HCT116 (cell line): ENCODE data around the gene TBC1D12.

ENCODE experiments used
- CEBPB ChIP-seq: IDR thresholded peaks from 2 replicates; pipeline ENCODE4 v1.6.1; 2012; ENCODE audit warnings: low read depth
- CTCF ChIP-seq, 3 experiments: fragments of 200-600 bp in 1 of 3; sonication (generic) in 1 of 3; IDR thresholded peaks in 2 of 3; conservative IDR thresholded peaks in 1 of 3; 2 replicates each; pipeline ENCODE4 v1.5.1; 2012 to 2017; ENCODE audit warnings: low read depth in 2 of 3, low read length in 2 of 3, antibody characterized with exemption in 1 of 3, borderline replicate concordance in 1 of 3, control low read depth in 1 of 3, mild to moderate bottlenecking in 1 of 3, mixed read lengths in 1 of 3, mixed run types in 1 of 3, moderate library complexity in 1 of 3; ENCODE audit not compliant: insufficient read depth in 1 of 3
- MAX ChIP-seq: IDR thresholded peaks from 2 replicates; pipeline ENCODE4 v1.6.1; 2012
- POLR2A ChIP-seq: IDR thresholded peaks from 2 replicates; pipeline ENCODE4 v1.7.0; 2011; ENCODE audit warnings: borderline replicate concordance; ENCODE audit not compliant: insufficient read depth, insufficient read length; ENCODE audit errors: extremely low read depth
- SRF ChIP-seq: IDR thresholded peaks from 2 replicates; pipeline ENCODE4 v1.6.1; 2012; ENCODE audit warnings: low read depth
- ZFX ChIP-seq: fragments of 450-650 bp; IDR thresholded peaks from 2 replicates; pipeline ENCODE4 v1.6.1; 2017

- TF ChIP-seq ZFX = no peak
- TF ChIP-seq CEBPB = no peak
- TF ChIP-seq CTCF (IDR thresholded peaks at IDR 0.05 in 2 of 3, conservative IDR thresholded peaks at IDR 0.05 in 1 of 3; ENCODE audit: borderline replicate concordance in 1 of 3, insufficient read depth in 1 of 3, low read depth in 2 of 3, low read length in 2 of 3) = no peak
- TF ChIP-seq SRF = no peak
- no peak for TF ChIP-seq POLR2A
- no peak for TF ChIP-seq MAX
These were observed 91.1 kb downstream of the TBC1D12 start for GRCh38 chr10:94493463-94493862.
